SK-N-SH (cell line): ENCODE results near the gene GNG14. TPM values are rescaled to one million over a fixed set of nuclear protein-coding genes. Genes with fewer than 3 reads are reported as not detected.

Experiments used
- EP300 ChIP-seq, 2 experiments: IDR thresholded peaks; 2 replicates each; pipeline versions ENCODE4 v1.4.0 to v1.6.1; 2012; ENCODE audit warnings: borderline replicate concordance in 1 of 2, low read depth in 1 of 2, low read length in 1 of 2
- FOSL2 ChIP-seq: IDR thresholded peaks from 2 replicates; pipeline ENCODE4 v1.4.0; 2012; ENCODE audit warnings: low read depth, mild to moderate bottlenecking, moderate library complexity, borderline replicate concordance
- FOXJ3 ChIP-seq: sonication (generic); formaldehyde crosslinking; IDR thresholded peaks from 2 replicates; pipeline ENCODE4 v1.5.1; 2020; ENCODE audit warnings: mild to moderate bottlenecking, missing genetic modification reagents
- FOXM1 ChIP-seq: IDR thresholded peaks from 2 replicates; pipeline ENCODE4 v1.4.0; 2012; ENCODE audit warnings: low read depth, mild to moderate bottlenecking
- MAX ChIP-seq: IDR thresholded peaks from 2 replicates; pipeline ENCODE4 v1.4.0; 2012; ENCODE audit warnings: low read depth
- MXI1 ChIP-seq: IDR thresholded peaks from 2 replicates; pipeline ENCODE4 v1.6.1; 2012; ENCODE audit warnings: mild to moderate bottlenecking, low read depth, low read length, improper control_type of control experiment
- NFIC ChIP-seq: IDR thresholded peaks from 2 replicates; pipeline ENCODE4 v1.4.0; 2012; ENCODE audit warnings: borderline replicate concordance
- NRF1 ChIP-seq: IDR thresholded peaks from 2 replicates; pipeline ENCODE4 v1.6.1; 2012; ENCODE audit warnings: low read depth, mild to moderate bottlenecking, low read length
- PBX3 ChIP-seq: IDR thresholded peaks from 2 replicates; pipeline ENCODE4; 2012
- POLR2AphosphoS5 ChIP-seq: IDR thresholded peaks from 2 replicates; pipeline ENCODE4 v1.6.1; 2012; ENCODE audit warnings: low read depth, low read length
- RAD21 ChIP-seq: IDR thresholded peaks from 2 replicates; pipeline ENCODE4 v1.6.1; 2012; ENCODE audit warnings: mild to moderate bottlenecking, low read length
- RCOR1 ChIP-seq: fragments of 150-350 bp; IDR thresholded peaks from 2 replicates; pipeline ENCODE4 v1.6.1; 2017; ENCODE audit warnings: antibody characterized with exemption, low read length
- SIN3A ChIP-seq: IDR thresholded peaks from 2 replicates; pipeline ENCODE4 v1.6.1; 2012; ENCODE audit warnings: low read depth, mild to moderate bottlenecking, low read length, moderate library complexity, borderline replicate concordance
- TAF1 ChIP-seq: IDR thresholded peaks from 2 replicates; pipeline ENCODE4 v1.6.1; 2012; ENCODE audit warnings: low read depth, mild to moderate bottlenecking, low read length, moderate library complexity, borderline replicate concordance
- TCF12 ChIP-seq: IDR thresholded peaks from 2 replicates; pipeline ENCODE4 v1.4.0; 2012
- USF1 ChIP-seq: IDR thresholded peaks from 2 replicates; pipeline ENCODE4 v1.4.0; 2012; ENCODE audit warnings: low read depth, borderline replicate concordance
- polyA plus RNA-seq, 3 experiments: library from polyadenylated mRNA; depleted of rRNA; stranded (reverse); fragments of >200 nt; gene quantifications; 2 replicates each; pipeline ENCODE4 v1.2.3, GENCODE V29; 2012
- TF ChIP-seq, protein P1 (sequence below): IDR thresholded peaks from 2 replicates; pipeline ENCODE4 v1.4.0; 2012; ENCODE audit warnings: low read depth, borderline replicate concordance
- TF ChIP-seq, protein P2 (sequence below): fragments of 150-350 bp; IDR thresholded peaks from 2 replicates; pipeline ENCODE4 v1.6.1; 2016; ENCODE audit warnings: mild to moderate bottlenecking, low read depth, low read length
- TF ChIP-seq, protein P3 (sequence below): fragments of 150-350 bp; IDR thresholded peaks from 2 replicates; pipeline ENCODE4 v1.6.1; 2017; ENCODE audit warnings: antibody characterized with exemption, low read length, low read depth, borderline replicate concordance

GNG14 gene
- polyA plus RNA-seq, 1 of the 3 experiments (the other 2 are of a cell fraction) = not detected

GRCh38 chr19:12681074-12681987 is 6.5 kb upstream of the GNG14 start, which contains the start of gene DHPS (continued):
- TF ChIP-seq POLR2AphosphoS5 = peak; percentile 68
- TF ChIP-seq FOSL2 = no peak
- TF ChIP-seq, protein P1, sequence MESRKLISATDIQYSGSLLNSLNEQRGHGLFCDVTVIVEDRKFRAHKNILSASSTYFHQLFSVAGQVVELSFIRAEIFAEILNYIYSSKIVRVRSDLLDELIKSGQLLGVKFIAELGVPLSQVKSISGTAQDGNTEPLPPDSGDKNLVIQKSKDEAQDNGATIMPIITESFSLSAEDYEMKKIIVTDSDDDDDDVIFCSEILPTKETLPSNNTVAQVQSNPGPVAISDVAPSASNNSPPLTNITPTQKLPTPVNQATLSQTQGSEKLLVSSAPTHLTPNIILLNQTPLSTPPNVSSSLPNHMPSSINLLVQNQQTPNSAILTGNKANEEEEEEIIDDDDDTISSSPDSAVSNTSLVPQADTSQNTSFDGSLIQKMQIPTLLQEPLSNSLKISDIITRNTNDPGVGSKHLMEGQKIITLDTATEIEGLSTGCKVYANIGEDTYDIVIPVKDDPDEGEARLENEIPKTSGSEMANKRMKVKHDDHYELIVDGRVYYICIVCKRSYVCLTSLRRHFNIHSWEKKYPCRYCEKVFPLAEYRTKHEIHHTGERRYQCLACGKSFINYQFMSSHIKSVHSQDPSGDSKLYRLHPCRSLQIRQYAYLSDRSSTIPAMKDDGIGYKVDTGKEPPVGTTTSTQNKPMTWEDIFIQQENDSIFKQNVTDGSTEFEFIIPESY = peak; percentile 86
- peak; percentile 93 for TF ChIP-seq USF1
- TF ChIP-seq FOXM1 = no peak
- peak; percentile 74 for TF ChIP-seq MXI1
- TF ChIP-seq TCF12 = no peak; the same call in 1 of the 2 replicates
- TF ChIP-seq NFIC = no peak
- no peak for TF ChIP-seq RCOR1
- TF ChIP-seq, protein P2, sequence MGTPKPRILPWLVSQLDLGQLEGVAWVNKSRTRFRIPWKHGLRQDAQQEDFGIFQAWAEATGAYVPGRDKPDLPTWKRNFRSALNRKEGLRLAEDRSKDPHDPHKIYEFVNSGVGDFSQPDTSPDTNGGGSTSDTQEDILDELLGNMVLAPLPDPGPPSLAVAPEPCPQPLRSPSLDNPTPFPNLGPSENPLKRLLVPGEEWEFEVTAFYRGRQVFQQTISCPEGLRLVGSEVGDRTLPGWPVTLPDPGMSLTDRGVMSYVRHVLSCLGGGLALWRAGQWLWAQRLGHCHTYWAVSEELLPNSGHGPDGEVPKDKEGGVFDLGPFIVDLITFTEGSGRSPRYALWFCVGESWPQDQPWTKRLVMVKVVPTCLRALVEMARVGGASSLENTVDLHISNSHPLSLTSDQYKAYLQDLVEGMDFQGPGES = no peak
- TF ChIP-seq TAF1 = peak; percentile 65
- no peak for TF ChIP-seq FOXJ3 (CRISPR knock-in tag)
- 0 out of 4 replicates have a peak, but pooled peaks of 1 of the 2 experiments have one; percentile 12 for TF ChIP-seq EP300 (IDR thresholded peaks at IDR 0.05; ENCODE audit: borderline replicate concordance in 1 of 2, low read depth in 1 of 2, low read length in 1 of 2)
- peak; percentile 20; the same call in 1 of the 2 replicates for TF ChIP-seq NRF1
- TF ChIP-seq SIN3A = peak; percentile 66; the same call in 1 of the 2 replicates
- TF ChIP-seq, protein P3, sequence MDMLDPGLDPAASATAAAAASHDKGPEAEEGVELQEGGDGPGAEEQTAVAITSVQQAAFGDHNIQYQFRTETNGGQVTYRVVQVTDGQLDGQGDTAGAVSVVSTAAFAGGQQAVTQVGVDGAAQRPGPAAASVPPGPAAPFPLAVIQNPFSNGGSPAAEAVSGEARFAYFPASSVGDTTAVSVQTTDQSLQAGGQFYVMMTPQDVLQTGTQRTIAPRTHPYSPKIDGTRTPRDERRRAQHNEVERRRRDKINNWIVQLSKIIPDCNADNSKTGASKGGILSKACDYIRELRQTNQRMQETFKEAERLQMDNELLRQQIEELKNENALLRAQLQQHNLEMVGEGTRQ = peak; percentile 72
- TF ChIP-seq MAX = peak; percentile 65
- TF ChIP-seq PBX3 = peak; percentile 55
- no peak for TF ChIP-seq RAD21
